Fibroblast of the aortic adventitia (primary cell): ENCODE data around the gene PARP8. TPM values are rescaled to one million over a fixed set of nuclear protein-coding genes. Genes with fewer than 3 reads are reported as not detected.

Experiments
- DNase-seq: peaks from one replicate; pipeline ENCODE4 v3.0.0-alpha.2; 2010; ENCODE audit warnings: low read depth
- H3K4me3 ChIP-seq: 2 replicates; pipeline ENCODE4 v1.5.1; 2011; ENCODE audit warnings: low read depth, mild to moderate bottlenecking, control low read depth, low read length, moderate library complexity
- CTCF ChIP-seq: IDR thresholded peaks from 2 replicates; pipeline ENCODE4 v1.5.1; 2011; ENCODE audit warnings: mild to moderate bottlenecking, low read length, control low read depth, inconsistent platforms; ENCODE audit not compliant: insufficient read depth
- total RNA-seq: library from RNA; depleted of rRNA; stranded (reverse); fragments of >200 nt; gene quantifications from 2 replicates; pipeline ENCODE4 v1.2.3, GENCODE V29; 2012; ENCODE audit warnings: low replicate concordance

PARP8 gene
- total RNA-seq, 1 donor: 20.1 TPM

- H3K4me3 ChIP-seq: no peak overlapping the region
- TF ChIP-seq CTCF: no peak
- DNase-seq: no peak
These were observed 48.6 kb downstream of the PARP8 start for GRCh38 chr5:50715001-50715400.

- no peak for TF ChIP-seq CTCF
- DNase-seq: no peak
- H3K4me3 ChIP-seq: no peak overlapping the region
These were observed 49.7 kb downstream of the PARP8 start for GRCh38 chr5:50716134-50716533.

- no peak overlapping the region for H3K4me3 ChIP-seq
- no peak for DNase-seq
- TF ChIP-seq CTCF: no peak
These were observed 51.2 kb downstream of the PARP8 start for GRCh38 chr5:50717651-50718050.

GRCh38 chr5:50720061-50720710 lies 53.7 kb downstream of the PARP8 start:
- DNase-seq: no peak
- TF ChIP-seq CTCF: no peak
- H3K4me3 ChIP-seq: no peak overlapping the region

- no peak for DNase-seq
- TF ChIP-seq CTCF: no peak
- no peak overlapping the region for H3K4me3 ChIP-seq
These were observed 55.8 kb downstream of the PARP8 start for GRCh38 chr5:50722223-50722622.

GRCh38 chr5:50724262-50724661 lies 57.8 kb downstream of the PARP8 start:
- no peak for TF ChIP-seq CTCF
- DNase-seq: no peak
- H3K4me3 ChIP-seq: no peak overlapping the region

GRCh38 chr5:50725800-50726474 lies 59.5 kb downstream of the PARP8 start:
- no peak for TF ChIP-seq CTCF
- no peak overlapping the region for H3K4me3 ChIP-seq
- no peak for DNase-seq
